ENCODE results near the gene CMTM1.
A peak's percentile ranks its signal among the peaks of the same experiment; 100 is the strongest.
"Not testable (repeated sequence)": the region's sequence is repeated elsewhere in the genome, so short reads cannot be mapped to it uniquely, and the experiment has no call there.

CMTM1 gene

GRCh38 chr16:66587881-66588600, 21.8 kb downstream of the CMTM1 start:
- DNase-seq (ENCODE audit: insufficient read length, low spot score) (no peak), FAIRE-seq (no peak)
- TF ChIP-seq TAF1 (IDR thresholded peaks at IDR 0.05; ENCODE audit: low read depth, low read length) (no peak), POU2F2 (IDR thresholded peaks at IDR 0.05; ENCODE audit: low read depth, low read length) (no peak), POLR2AphosphoS5 (IDR thresholded peaks at IDR 0.05; ENCODE audit: low read depth, low read length) (no peak), POLR2A (IDR thresholded peaks at IDR 0.05; ENCODE audit: low read depth, low read length) (no peak), PAX5 (IDR thresholded peaks at IDR 0.05; ENCODE audit: insufficient read depth, low read length, severe bottlenecking) (no peak), SPI1 (IDR thresholded peaks at IDR 0.05; ENCODE audit: low read depth, low read length) (no peak)

DNA sequence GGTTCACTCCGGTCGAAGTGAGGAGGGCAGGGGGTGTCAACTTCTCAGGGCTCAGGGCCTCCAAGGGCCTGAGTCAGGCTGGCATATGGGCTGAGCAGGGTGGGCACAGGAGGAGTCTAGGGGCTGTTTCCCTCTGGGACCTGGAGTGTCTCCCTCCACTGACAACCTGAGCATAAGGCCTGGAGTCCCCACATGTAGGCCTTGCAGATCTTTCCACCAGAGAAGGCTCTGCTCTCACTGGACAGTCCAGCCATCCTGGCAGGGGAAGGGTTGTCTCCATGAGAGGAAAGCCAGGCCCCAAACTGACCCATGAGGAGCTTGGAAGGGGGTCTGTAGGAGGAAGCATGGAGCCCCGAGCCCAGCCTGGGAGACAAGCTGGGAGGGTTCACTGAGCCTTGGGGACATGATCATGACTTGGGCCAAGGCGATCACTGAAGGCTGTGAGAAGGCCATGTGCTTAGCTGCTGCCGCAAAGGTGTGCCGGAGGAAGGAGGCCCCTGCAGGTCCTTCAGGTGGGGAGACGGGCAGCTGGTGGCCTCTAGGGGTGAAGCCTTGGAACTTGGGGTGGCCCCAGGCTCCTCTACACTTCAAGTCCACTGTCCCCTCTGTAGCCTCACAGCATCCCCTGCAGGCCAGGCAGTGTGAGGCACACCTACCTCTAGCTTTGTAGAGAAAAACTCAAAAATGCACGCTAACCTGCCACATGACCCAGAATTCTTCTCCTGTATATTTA, 22.9 kb downstream of the CMTM1 start:
- DNase-seq (ENCODE audit: insufficient read length, low spot score) = peak; percentile 53
- FAIRE-seq = peak; percentile 85
- no peak for TF ChIP-seq POLR2AphosphoS5 (IDR thresholded peaks at IDR 0.05; ENCODE audit: low read depth, low read length)
- no peak for TF ChIP-seq PAX5 (IDR thresholded peaks at IDR 0.05; ENCODE audit: insufficient read depth, low read length, severe bottlenecking)
- no peak for TF ChIP-seq POU2F2 (IDR thresholded peaks at IDR 0.05; ENCODE audit: low read depth, low read length)
- TF ChIP-seq SPI1 (IDR thresholded peaks at IDR 0.05; ENCODE audit: low read depth, low read length) = no peak
- no peak for TF ChIP-seq POLR2A (IDR thresholded peaks at IDR 0.05; ENCODE audit: low read depth, low read length)
- no peak for TF ChIP-seq TAF1 (IDR thresholded peaks at IDR 0.05; ENCODE audit: low read depth, low read length)

- DNase-seq (ENCODE audit: insufficient read length, low spot score) (no peak), FAIRE-seq (peak; percentile 62)
- TF ChIP-seq PAX5 (IDR thresholded peaks at IDR 0.05; ENCODE audit: insufficient read depth, low read length, severe bottlenecking) = no peak
- TF ChIP-seq SPI1 (IDR thresholded peaks at IDR 0.05; ENCODE audit: low read depth, low read length) = no peak
- no peak for TF ChIP-seq TAF1 (IDR thresholded peaks at IDR 0.05; ENCODE audit: low read depth, low read length)
- no peak for TF ChIP-seq POLR2A (IDR thresholded peaks at IDR 0.05; ENCODE audit: low read depth, low read length)
- TF ChIP-seq POU2F2 (IDR thresholded peaks at IDR 0.05; ENCODE audit: low read depth, low read length) = no peak
- TF ChIP-seq POLR2AphosphoS5 (IDR thresholded peaks at IDR 0.05; ENCODE audit: low read depth, low read length) = no peak
Observed at GRCh38 chr16:66590322-66590721, 24.1 kb downstream of the CMTM1 start.

- no peak for TF ChIP-seq PAX5 (IDR thresholded peaks at IDR 0.05; ENCODE audit: insufficient read depth, low read length, severe bottlenecking)
- TF ChIP-seq POU2F2 (IDR thresholded peaks at IDR 0.05; ENCODE audit: low read depth, low read length) = no peak
- no peak for TF ChIP-seq TAF1 (IDR thresholded peaks at IDR 0.05; ENCODE audit: low read depth, low read length)
- TF ChIP-seq SPI1 (IDR thresholded peaks at IDR 0.05; ENCODE audit: low read depth, low read length) = no peak
- TF ChIP-seq POLR2A (IDR thresholded peaks at IDR 0.05; ENCODE audit: low read depth, low read length) = no peak
- no peak for TF ChIP-seq POLR2AphosphoS5 (IDR thresholded peaks at IDR 0.05; ENCODE audit: low read depth, low read length)
- DNase-seq (ENCODE audit: insufficient read length, low spot score) (no peak), FAIRE-seq (no peak)
Observed at GRCh38 chr16:66591018-66591417, 24.8 kb downstream of the CMTM1 start.

DNA sequence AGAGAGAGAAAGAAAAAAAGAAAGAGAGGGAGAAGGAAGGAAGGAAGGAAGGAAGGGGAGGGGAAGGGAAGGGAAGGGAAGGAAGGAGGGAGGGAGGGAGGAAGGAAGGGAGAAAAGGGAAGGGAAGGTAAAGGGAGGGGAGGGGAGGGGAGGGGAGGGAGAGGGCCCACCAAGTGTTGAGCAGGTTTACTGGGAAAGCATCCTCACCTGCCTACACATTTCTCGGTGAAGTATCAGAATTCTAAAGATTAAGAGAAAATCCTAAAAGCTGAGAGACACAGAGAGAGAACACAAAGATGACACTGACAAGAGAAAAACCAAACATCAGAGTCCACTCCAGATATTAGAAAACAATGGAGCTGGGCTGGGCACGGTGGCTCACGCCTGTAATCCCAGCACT, 26.0 kb downstream of the CMTM1 start:
- TF ChIP-seq POLR2AphosphoS5 (IDR thresholded peaks at IDR 0.05; ENCODE audit: low read depth, low read length) (no peak), SPI1 (IDR thresholded peaks at IDR 0.05; ENCODE audit: low read depth, low read length) (no peak), PAX5 (IDR thresholded peaks at IDR 0.05; ENCODE audit: insufficient read depth, low read length, severe bottlenecking) (no peak), POLR2A (IDR thresholded peaks at IDR 0.05; ENCODE audit: low read depth, low read length) (no peak), TAF1 (IDR thresholded peaks at IDR 0.05; ENCODE audit: low read depth, low read length) (no peak)
- FAIRE-seq = no peak
- DNase-seq (ENCODE audit: insufficient read length, low spot score) = no peak

DNA sequence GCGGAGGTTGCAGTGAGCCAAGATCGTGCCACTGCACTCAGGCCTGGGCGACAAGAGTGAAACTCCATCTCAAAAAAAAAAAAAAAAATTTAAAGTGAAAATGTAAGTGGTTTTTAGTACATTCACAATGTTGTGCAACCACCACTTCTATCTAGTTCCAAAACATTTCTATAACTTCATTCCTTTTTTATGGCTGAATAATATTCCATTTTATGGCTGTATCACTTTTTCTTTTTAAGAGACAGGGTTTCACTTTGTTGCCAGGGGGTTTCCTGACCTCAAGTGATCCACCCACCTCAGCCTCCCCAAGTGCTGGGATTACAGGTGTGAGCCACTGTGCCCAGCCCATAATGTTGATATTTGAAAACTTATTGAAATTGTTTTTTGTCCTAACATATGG, 26.6 kb downstream of the CMTM1 start:
- no peak for TF ChIP-seq TAF1 (IDR thresholded peaks at IDR 0.05; ENCODE audit: low read depth, low read length)
- TF ChIP-seq SPI1 (IDR thresholded peaks at IDR 0.05; ENCODE audit: low read depth, low read length) = no peak
- no peak for TF ChIP-seq POLR2AphosphoS5 (IDR thresholded peaks at IDR 0.05; ENCODE audit: low read depth, low read length)
- no peak for TF ChIP-seq POLR2A (IDR thresholded peaks at IDR 0.05; ENCODE audit: low read depth, low read length)
- TF ChIP-seq POU2F2 (IDR thresholded peaks at IDR 0.05; ENCODE audit: low read depth, low read length) = no peak
- TF ChIP-seq PAX5 (IDR thresholded peaks at IDR 0.05; ENCODE audit: insufficient read depth, low read length, severe bottlenecking) = no peak
- FAIRE-seq (no peak), DNase-seq (ENCODE audit: insufficient read length, low spot score) (no peak)

- DNase-seq (ENCODE audit: insufficient read length, low spot score) (no peak), FAIRE-seq (no peak)
- TF ChIP-seq TAF1 (IDR thresholded peaks at IDR 0.05; ENCODE audit: low read depth, low read length) (no peak), SPI1 (IDR thresholded peaks at IDR 0.05; ENCODE audit: low read depth, low read length) (no peak)
Observed at GRCh38 chr16:66594739-66595138, 28.5 kb downstream of the CMTM1 start.

- not testable (repeated sequence) for FAIRE-seq; DNase-seq (ENCODE audit: insufficient read length, low spot score)
Observed at GRCh38 chr16:66596559-66596958, 30.3 kb downstream of the CMTM1 start.

GRCh38 chr16:66596986-66597848, 31.0 kb downstream of the CMTM1 start:
- DNase-seq (ENCODE audit: insufficient read length, low spot score) = no peak

More at GRCh38 chr16:66596986-66597848, 31.0 kb downstream of the CMTM1 start:
- TF ChIP-seq SPI1 (IDR thresholded peaks at IDR 0.05; ENCODE audit: low read depth, low read length) (peak; percentile 71), PAX5 (IDR thresholded peaks at IDR 0.05; ENCODE audit: insufficient read depth, low read length, severe bottlenecking) (no peak), TAF1 (IDR thresholded peaks at IDR 0.05; ENCODE audit: low read depth, low read length) (no peak)
- FAIRE-seq = no peak
